A673 (cell line): ENCODE data around the gene SSTR5.

ENCODE experiments used
- CTCF ChIP-seq: fragments of 300-800, 200-600 bp; sonication (generic); conservative IDR thresholded peaks from 2 replicates; pipeline ENCODE4 v1.5.1; 2017; ENCODE audit warnings: low read depth, mild to moderate bottlenecking, antibody characterized with exemption, low read length, moderate library complexity, mixed read lengths
- EZH2 ChIP-seq: fragments of 200-600 bp; sonication (generic); IDR thresholded peaks from 2 replicates; pipeline ENCODE4 v1.6.1; 2017; ENCODE audit warnings: borderline replicate concordance, low read depth, mild to moderate bottlenecking, mixed read lengths, antibody characterized with exemption, low read length; ENCODE audit not compliant: poor library complexity, severe bottlenecking

DNA sequence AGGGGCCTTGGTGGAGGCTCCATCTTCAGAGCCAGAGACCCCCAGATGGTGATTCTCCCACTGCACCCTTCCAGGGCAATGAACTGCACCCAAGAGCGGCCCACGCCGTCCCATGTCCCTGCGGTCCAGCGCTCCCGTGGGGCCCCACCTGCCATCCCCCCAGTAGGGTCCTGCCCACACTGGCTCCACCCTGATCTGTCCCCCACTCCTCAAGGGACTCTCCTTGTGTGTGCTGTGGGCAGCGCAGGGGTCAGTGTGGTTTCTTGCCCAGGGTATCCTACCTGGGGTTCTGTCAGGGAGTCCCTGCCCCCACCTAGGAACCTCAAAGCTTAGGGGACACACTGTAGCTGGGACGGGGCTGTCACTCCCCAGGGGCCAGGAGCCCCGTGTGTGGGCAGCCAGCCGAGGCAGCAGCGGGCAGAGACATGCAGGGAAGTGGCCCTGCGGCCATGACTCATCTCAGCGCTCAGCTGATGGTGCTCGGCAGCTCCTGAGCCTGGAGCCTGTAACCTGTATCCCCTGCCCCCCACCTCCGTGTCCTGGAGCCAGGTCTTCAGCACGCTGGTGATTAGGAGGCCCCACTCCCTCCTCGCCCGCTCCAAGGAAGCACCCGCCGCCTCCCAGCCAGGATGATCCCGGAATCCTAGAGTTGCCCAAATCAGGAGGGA is 35.7 kb upstream of the SSTR5 start:
- TF ChIP-seq CTCF (no peak), EZH2 (no peak)
